ENCODE measurements around the gene CT47A1. TPM values are rescaled to one million over a fixed set of nuclear protein-coding genes. Genes with fewer than 3 reads are reported as not detected.
"Not testable (repeated sequence)": the region's sequence is repeated elsewhere in the genome, so short reads cannot be mapped to it uniquely, and the experiment has no call there.

The CT47A1 gene
- not detected in 2 replicates for total RNA-seq

- intact Hi-C loops (cut with micrococcal nuclease) = not testable (repeated sequence)
Measured at GRCh38 chrX:120985660-120986059, at the start of gene CT47A1. Gene CT47A1 (minus strand): TSS chrX:120985760. CDS start chrX:120985529, 231 bp downstream.

GRCh38 chrX:121032531-121032930 lies 47.0 kb upstream of the CT47A1 start:
- intact Hi-C loops (cut with micrococcal nuclease) = no loop called here

- intact Hi-C loops (cut with micrococcal nuclease) = no loop called here
Measured at GRCh38 chrX:121030083-121030482, 44.5 kb upstream of the CT47A1 start.

- intact Hi-C loops (cut with micrococcal nuclease) = no loop called here
Measured at GRCh38 chrX:121028419-121028818, 42.9 kb upstream of the CT47A1 start.

GRCh38 chrX:121014826-121015225 lies 29.3 kb upstream of the CT47A1 start:
- intact Hi-C loops (cut with micrococcal nuclease) = no loop called here

- intact Hi-C loops (cut with micrococcal nuclease) = no loop called here
Measured at GRCh38 chrX:121013897-121014455, 28.4 kb upstream of the CT47A1 start.

DNA sequence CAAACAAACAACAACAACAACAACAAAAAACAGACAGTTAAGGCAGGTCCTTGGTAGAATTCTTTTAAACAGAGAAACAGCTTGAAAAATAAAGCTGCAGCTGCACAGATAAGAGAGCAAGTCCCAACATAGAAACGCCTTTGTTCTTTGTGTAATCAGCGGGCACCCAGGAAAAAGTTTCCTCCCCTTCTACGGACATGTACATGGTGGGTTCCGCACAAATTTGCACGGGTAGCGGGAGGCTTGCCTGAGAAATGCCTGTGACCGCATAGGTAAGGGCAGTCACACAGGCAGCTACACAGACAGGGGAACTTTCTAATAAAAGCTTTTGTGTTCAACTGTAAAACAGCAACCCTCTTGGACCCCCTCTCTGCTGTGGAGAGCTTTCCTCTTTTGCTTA lies 25.7 kb upstream of the CT47A1 start:
- intact Hi-C loops (cut with micrococcal nuclease) = no loop called here

- intact Hi-C loops (cut with micrococcal nuclease) = no loop called here
Measured at GRCh38 chrX:121010218-121010617, 24.7 kb upstream of the CT47A1 start.

GRCh38 chrX:121009764-121010163 lies 24.2 kb upstream of the CT47A1 start:
- intact Hi-C loops (cut with micrococcal nuclease) = no loop called here

DNA sequence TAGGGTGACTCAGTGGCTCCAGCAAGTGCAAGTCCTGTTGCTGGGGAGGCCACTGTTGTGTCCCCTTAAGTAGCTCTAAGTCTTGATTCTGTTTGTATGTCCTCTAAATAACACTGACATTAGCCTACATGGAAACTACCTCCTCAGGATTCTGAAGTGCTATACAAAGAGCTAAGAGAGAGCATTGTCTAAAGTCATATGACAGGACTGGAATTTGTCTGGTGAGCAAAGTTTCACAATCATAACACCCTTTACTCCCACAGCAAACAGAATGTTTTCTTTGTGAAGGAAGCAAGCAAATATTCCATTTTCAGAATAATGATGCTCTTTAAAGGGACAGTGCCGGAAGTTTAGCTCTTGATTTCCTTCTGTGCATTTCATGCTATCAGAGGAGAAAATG lies 23.4 kb upstream of the CT47A1 start:
- intact Hi-C loops (cut with micrococcal nuclease) = no loop called here

DNA sequence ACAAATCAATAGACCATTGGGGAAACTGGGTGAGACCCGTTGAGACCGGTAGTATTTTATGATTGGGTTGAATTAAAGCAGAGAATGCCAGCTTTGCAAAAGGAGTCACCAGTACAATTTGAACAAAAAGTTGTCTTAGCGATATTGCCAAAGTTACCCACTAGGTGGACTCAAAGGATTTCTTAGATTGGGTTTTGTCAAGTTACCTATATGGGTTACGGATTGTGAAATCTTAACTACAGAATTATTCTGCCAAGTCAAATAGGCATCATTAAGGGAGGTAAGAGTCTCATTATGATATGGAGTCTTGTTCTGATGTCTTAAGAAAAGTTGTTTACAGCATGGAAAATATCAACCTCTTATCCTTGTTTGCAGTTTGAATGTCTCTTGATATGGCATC lies 15.0 kb upstream of the CT47A1 start:
- intact Hi-C loops (cut with micrococcal nuclease) = no loop called here

DNA sequence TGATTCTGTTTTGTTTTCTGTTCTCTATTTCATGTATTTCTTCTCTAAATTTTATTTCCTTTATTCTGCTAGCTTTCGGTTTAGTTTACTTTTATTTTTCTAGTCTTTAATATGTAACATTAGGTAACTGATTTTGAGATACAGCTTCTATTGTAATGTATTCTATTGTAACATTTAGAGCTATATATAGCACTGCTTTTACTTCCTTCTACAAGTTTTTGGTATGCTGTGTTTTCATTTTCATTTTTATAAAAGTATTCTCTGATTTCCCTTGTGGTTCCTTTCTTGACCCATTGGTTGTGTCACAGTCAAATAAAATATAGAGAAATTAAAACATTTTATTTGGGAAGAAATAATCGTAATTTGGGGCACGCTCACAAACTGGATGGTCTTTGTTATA lies 13.9 kb upstream of the CT47A1 start:
- intact Hi-C loops (cut with micrococcal nuclease) = no loop called here

DNA sequence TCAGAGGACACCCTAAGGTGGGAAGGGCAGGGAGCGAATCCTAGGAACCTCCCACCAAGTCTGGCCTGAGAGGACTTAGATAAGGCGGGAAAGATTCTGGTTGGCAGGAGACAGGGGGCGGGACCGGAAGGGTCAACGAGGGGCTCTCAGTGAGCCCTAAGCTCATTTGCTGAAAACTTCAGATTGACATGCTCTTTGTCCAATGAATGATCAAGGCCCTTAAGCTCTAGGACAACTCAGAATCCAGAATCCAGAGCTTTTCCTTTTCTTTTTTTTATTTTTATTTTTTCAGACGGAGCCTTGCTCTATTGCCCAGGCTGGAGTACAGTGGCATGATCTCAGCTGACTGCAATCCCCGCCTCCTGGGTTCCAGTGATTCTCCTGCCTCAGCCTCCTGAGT lies 29.1 kb downstream of the CT47A1 start, which contains the start of gene CT47A7:
Gene CT47A7 (minus strand): TSS at position 101 of the 400 bp plus-strand sequence. CDS start 255 bp downstream, outside the sequence.
- intact Hi-C loops (cut with micrococcal nuclease) = not testable (repeated sequence)

Other genes starting within 250 kb of the CT47A1 start
- not detected in 2 replicates for gene CT47B1, start 109.9 kb downstream of the CT47A1 start, total RNA-seq
- not detected in 2 replicates for gene CT47A11, start 48.6 kb downstream of the CT47A1 start, total RNA-seq
- not detected in 2 replicates for gene CT47A10, start 43.7 kb downstream of the CT47A1 start, total RNA-seq
- not detected in 2 replicates for gene CT47A9, start 38.9 kb downstream of the CT47A1 start, total RNA-seq
- not detected in 2 replicates for gene CT47A8, start 34.0 kb downstream of the CT47A1 start, total RNA-seq
- not detected in 2 replicates for gene CT47A7, start 29.2 kb downstream of the CT47A1 start, total RNA-seq
- not detected in 2 replicates for gene CT47A6, start 24.3 kb downstream of the CT47A1 start, total RNA-seq
- not detected in 2 replicates for gene CT47A5, start 19.4 kb downstream of the CT47A1 start, total RNA-seq
- not detected in 2 replicates for gene CT47A4, start 14.6 kb downstream of the CT47A1 start, total RNA-seq
- gene CT47A3, start 9.7 kb downstream of the CT47A1 start, total RNA-seq = not detected in 2 replicates
- gene CT47A2, start 4.8 kb downstream of the CT47A1 start, total RNA-seq = not detected in 2 replicates
- 0.12 and 0.29 TPM in 2 replicates for gene GLUD2, start 61.9 kb upstream of the CT47A1 start, total RNA-seq

Data from T-helper 1 cell treated with Interleukin-12 subunit alpha and Interleukin-12 subunit beta and Interleukin-4 antibody, amounts not matched to agents 30 ng/mL and 1 ng/mL, for 36 hours (primary cell).